ENCODE data around the gene MMP17. TPM values are rescaled to one million over a fixed set of nuclear protein-coding genes. Genes with fewer than 3 reads are reported as not detected.

The MMP17 gene
- total and polyA plus RNA-seq, 5 donors from 2014 or later, result 0.51 TPM; not detected in 4

DNA sequence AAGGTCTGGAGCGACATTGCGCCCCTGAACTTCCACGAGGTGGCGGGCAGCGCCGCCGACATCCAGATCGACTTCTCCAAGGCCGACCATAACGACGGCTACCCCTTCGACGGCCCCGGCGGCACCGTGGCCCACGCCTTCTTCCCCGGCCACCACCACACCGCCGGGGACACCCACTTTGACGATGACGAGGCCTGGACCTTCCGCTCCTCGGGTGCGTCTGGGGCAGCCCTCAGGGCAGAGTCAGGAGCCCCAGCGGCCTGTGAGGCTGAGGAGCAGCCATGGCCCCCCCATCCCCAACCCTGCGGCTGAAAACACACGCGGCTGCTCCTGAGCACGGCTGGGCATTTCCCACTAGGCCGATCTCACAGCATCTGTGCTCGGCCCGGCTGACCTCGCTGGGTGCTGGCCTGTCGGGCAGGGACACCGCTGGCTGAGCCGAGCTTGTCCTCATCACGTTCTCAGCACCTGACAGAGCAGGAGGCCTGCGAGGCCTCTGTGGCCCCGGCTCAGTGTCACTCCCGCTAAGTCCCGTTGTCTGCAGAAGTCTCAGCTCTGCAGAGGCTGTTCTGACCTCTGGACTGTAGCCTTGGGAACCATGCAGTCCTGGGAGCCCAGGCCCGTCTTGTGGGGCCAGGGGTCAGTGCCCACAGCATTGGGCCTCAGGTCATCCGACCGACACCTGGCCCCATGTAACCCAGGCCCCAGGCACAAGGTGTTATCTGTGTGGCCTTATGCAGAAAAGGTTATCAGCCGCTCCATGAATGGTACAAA is 12.6 kb downstream of the MMP17 start:
- no peak overlapping the region for H3K4me3 ChIP-seq (ENCODE audit: low read depth, low read length)
- no peak for ATAC-seq (ENCODE audit: low read depth in 2 of 2)
- no peaks in the 10 kb centered on the region for H3K36me3 ChIP-seq (ENCODE audit: control insufficient read depth, insufficient read depth, low read length)
- no peak overlapping the region for H3K27ac ChIP-seq (ENCODE audit: insufficient read depth, low read length, poor library complexity, severe bottlenecking)
- Mint-ChIP-seq H3K27me3 (no peaks in the 10 kb centered on the region), H3K36me3 (no peaks in the 10 kb centered on the region), H3K9me3 (no peaks in the 10 kb centered on the region), H3K27ac (no peak overlapping the region), H3K4me3 (no peak overlapping the region), H3K4me1 (no peaks in the 10 kb centered on the region)
- no peaks in the 10 kb centered on the region for H3K4me1 ChIP-seq (ENCODE audit: control insufficient read depth, insufficient read depth, low read length, poor library complexity, severe bottlenecking)
- no peak for DNase-seq
- H3K27me3 ChIP-seq (ENCODE audit: control insufficient read depth, insufficient read depth, low read length), result no peaks in the 10 kb centered on the region
- no peaks in the 10 kb centered on the region for H3K9me3 ChIP-seq (ENCODE audit: control insufficient read depth in 2 of 2, low read length in 2 of 2)

- Mint-ChIP-seq H3K9me3 (no peaks in the 10 kb centered on the region), H3K36me3 (no peaks in the 10 kb centered on the region), H3K4me3 (no peak overlapping the region), H3K27ac (no peak overlapping the region), H3K27me3 (no peaks in the 10 kb centered on the region), H3K4me1 (no peaks in the 10 kb centered on the region)
- no peak for DNase-seq
- Histone ChIP-seq H3K9me3 (ENCODE audit: control insufficient read depth in 2 of 2, low read length in 2 of 2) (no peaks in the 10 kb centered on the region), H3K4me1 (ENCODE audit: control insufficient read depth, insufficient read depth, low read length, poor library complexity, severe bottlenecking) (no peaks in the 10 kb centered on the region), H3K4me3 (ENCODE audit: low read depth, low read length) (no peak overlapping the region), H3K36me3 (ENCODE audit: control insufficient read depth, insufficient read depth, low read length) (no peaks in the 10 kb centered on the region), H3K27me3 (ENCODE audit: control insufficient read depth, insufficient read depth, low read length) (no peaks in the 10 kb centered on the region), H3K27ac (ENCODE audit: insufficient read depth, low read length, poor library complexity, severe bottlenecking) (no peak overlapping the region)
- ATAC-seq (ENCODE audit: low read depth in 2 of 2), result no peak
Measured at GRCh38 chr12:131841547-131841946, 13.4 kb downstream of the MMP17 start.

GRCh38 chr12:131842169-131842568 is 14.0 kb downstream of the MMP17 start:
- H3K36me3 Mint-ChIP-seq, result no peaks in the 10 kb centered on the region
- Histone ChIP-seq H3K36me3 (ENCODE audit: control insufficient read depth, insufficient read depth, low read length) (no peaks in the 10 kb centered on the region), H3K9me3 (ENCODE audit: control insufficient read depth in 2 of 2, low read length in 2 of 2) (no peaks in the 10 kb centered on the region), H3K4me1 (ENCODE audit: control insufficient read depth, insufficient read depth, low read length, poor library complexity, severe bottlenecking) (no peaks in the 10 kb centered on the region), H3K27me3 (ENCODE audit: control insufficient read depth, insufficient read depth, low read length) (no peaks in the 10 kb centered on the region), H3K4me3 (ENCODE audit: low read depth, low read length) (no peak overlapping the region), H3K27ac (ENCODE audit: insufficient read depth, low read length, poor library complexity, severe bottlenecking) (no peak overlapping the region)
- H3K27ac Mint-ChIP-seq, result no peak overlapping the region
- no peaks in the 10 kb centered on the region for H3K9me3 Mint-ChIP-seq
- no peak overlapping the region for H3K4me3 Mint-ChIP-seq
- no peaks in the 10 kb centered on the region for H3K4me1 Mint-ChIP-seq
- no peak for DNase-seq
- H3K27me3 Mint-ChIP-seq, result no peaks in the 10 kb centered on the region
- no peak for ATAC-seq (ENCODE audit: low read depth in 2 of 2)

- Mint-ChIP-seq H3K27ac (no peak overlapping the region), H3K9me3 (no peaks in the 10 kb centered on the region), H3K27me3 (no peaks in the 10 kb centered on the region), H3K36me3 (no peaks in the 10 kb centered on the region), H3K4me1 (no peaks in the 10 kb centered on the region), H3K4me3 (no peak overlapping the region)
- no peak overlapping the region for H3K4me3 ChIP-seq (ENCODE audit: low read depth, low read length)
- H3K4me1 ChIP-seq (ENCODE audit: control insufficient read depth, insufficient read depth, low read length, poor library complexity, severe bottlenecking), result no peaks in the 10 kb centered on the region
- no peak overlapping the region for H3K27ac ChIP-seq (ENCODE audit: insufficient read depth, low read length, poor library complexity, severe bottlenecking)
- no peaks in the 10 kb centered on the region for H3K27me3 ChIP-seq (ENCODE audit: control insufficient read depth, insufficient read depth, low read length)
- DNase-seq (no peak), ATAC-seq (ENCODE audit: low read depth in 2 of 2) (no peak)
- H3K36me3 ChIP-seq (ENCODE audit: control insufficient read depth, insufficient read depth, low read length), result no peaks in the 10 kb centered on the region
- H3K9me3 ChIP-seq (ENCODE audit: control insufficient read depth in 2 of 2, low read length in 2 of 2), result no peaks in the 10 kb centered on the region
Measured at GRCh38 chr12:131843527-131843926, 15.3 kb downstream of the MMP17 start.

DNA sequence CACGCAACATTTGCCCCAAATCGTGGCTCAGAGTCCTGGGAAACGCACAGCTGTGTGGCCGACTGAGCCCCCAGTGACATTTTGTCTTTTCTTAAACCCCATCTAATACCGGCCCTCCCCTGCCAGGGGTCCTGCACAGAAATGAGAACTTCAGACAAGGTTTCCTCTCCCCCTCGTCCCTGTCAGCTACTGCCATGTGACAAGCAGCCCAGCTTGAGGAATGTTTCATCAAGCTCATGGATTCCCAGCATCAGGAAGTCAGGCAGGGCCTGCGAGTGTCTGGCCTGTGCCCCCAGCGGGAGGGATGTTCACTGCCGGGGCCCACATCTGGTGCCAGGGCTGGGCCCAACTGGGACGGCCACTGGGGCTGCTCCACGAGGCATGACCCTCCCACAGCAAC is 15.9 kb downstream of the MMP17 start:
- Histone ChIP-seq H3K9me3 (ENCODE audit: control insufficient read depth in 2 of 2, low read length in 2 of 2) (no peaks in the 10 kb centered on the region), H3K36me3 (ENCODE audit: control insufficient read depth, insufficient read depth, low read length) (no peaks in the 10 kb centered on the region), H3K27ac (ENCODE audit: insufficient read depth, low read length, poor library complexity, severe bottlenecking) (no peak overlapping the region), H3K27me3 (ENCODE audit: control insufficient read depth, insufficient read depth, low read length) (no peaks in the 10 kb centered on the region), H3K4me1 (ENCODE audit: control insufficient read depth, insufficient read depth, low read length, poor library complexity, severe bottlenecking) (no peaks in the 10 kb centered on the region), H3K4me3 (ENCODE audit: low read depth, low read length) (no peak overlapping the region)
- no peaks in the 10 kb centered on the region for H3K27me3 Mint-ChIP-seq
- ATAC-seq (ENCODE audit: low read depth in 2 of 2) (no peak), DNase-seq (no peak)
- no peak overlapping the region for H3K4me3 Mint-ChIP-seq
- no peaks in the 10 kb centered on the region for H3K9me3 Mint-ChIP-seq
- no peaks in the 10 kb centered on the region for H3K36me3 Mint-ChIP-seq
- peak overlapping the region in 1 of 3 donors; percentile 25 for H3K27ac Mint-ChIP-seq
- H3K4me1 Mint-ChIP-seq, result no peaks in the 10 kb centered on the region

GRCh38 chr12:131844656-131845055 is 16.5 kb downstream of the MMP17 start:
- Mint-ChIP-seq H3K27me3 (no peaks in the 10 kb centered on the region), H3K27ac (no peak overlapping the region), H3K4me3 (no peak overlapping the region), H3K4me1 (no peaks in the 10 kb centered on the region), H3K9me3 (no peaks in the 10 kb centered on the region), H3K36me3 (no peaks in the 10 kb centered on the region)
- H3K4me3 ChIP-seq (ENCODE audit: low read depth, low read length), result no peak overlapping the region
- no peak overlapping the region for H3K27ac ChIP-seq (ENCODE audit: insufficient read depth, low read length, poor library complexity, severe bottlenecking)
- no peaks in the 10 kb centered on the region for H3K27me3 ChIP-seq (ENCODE audit: control insufficient read depth, insufficient read depth, low read length)
- ATAC-seq (ENCODE audit: low read depth in 2 of 2) (no peak), DNase-seq (no peak)
- no peaks in the 10 kb centered on the region for H3K9me3 ChIP-seq (ENCODE audit: control insufficient read depth in 2 of 2, low read length in 2 of 2)
- no peaks in the 10 kb centered on the region for H3K4me1 ChIP-seq (ENCODE audit: control insufficient read depth, insufficient read depth, low read length, poor library complexity, severe bottlenecking)
- no peaks in the 10 kb centered on the region for H3K36me3 ChIP-seq (ENCODE audit: control insufficient read depth, insufficient read depth, low read length)

- ATAC-seq (ENCODE audit: low read depth in 2 of 2) (no peak), DNase-seq (no peak)
- no peaks in the 10 kb centered on the region for H3K36me3 Mint-ChIP-seq
- no peak overlapping the region for H3K4me3 ChIP-seq (ENCODE audit: low read depth, low read length)
- H3K36me3 ChIP-seq (ENCODE audit: control insufficient read depth, insufficient read depth, low read length), result no peaks in the 10 kb centered on the region
- H3K27ac Mint-ChIP-seq, result no peak overlapping the region
- H3K27me3 ChIP-seq (ENCODE audit: control insufficient read depth, insufficient read depth, low read length), result no peaks in the 10 kb centered on the region
- no peaks in the 10 kb centered on the region for H3K9me3 ChIP-seq (ENCODE audit: control insufficient read depth in 2 of 2, low read length in 2 of 2)
- H3K4me1 ChIP-seq (ENCODE audit: control insufficient read depth, insufficient read depth, low read length, poor library complexity, severe bottlenecking), result no peaks in the 10 kb centered on the region
- no peaks in the 10 kb centered on the region for H3K27me3 Mint-ChIP-seq
- no peak overlapping the region for H3K27ac ChIP-seq (ENCODE audit: insufficient read depth, low read length, poor library complexity, severe bottlenecking)
- no peak overlapping the region for H3K4me3 Mint-ChIP-seq
- no peaks in the 10 kb centered on the region for H3K9me3 Mint-ChIP-seq
- H3K4me1 Mint-ChIP-seq, result no peaks in the 10 kb centered on the region
Measured at GRCh38 chr12:131845121-131845520, 16.9 kb downstream of the MMP17 start.

DNA sequence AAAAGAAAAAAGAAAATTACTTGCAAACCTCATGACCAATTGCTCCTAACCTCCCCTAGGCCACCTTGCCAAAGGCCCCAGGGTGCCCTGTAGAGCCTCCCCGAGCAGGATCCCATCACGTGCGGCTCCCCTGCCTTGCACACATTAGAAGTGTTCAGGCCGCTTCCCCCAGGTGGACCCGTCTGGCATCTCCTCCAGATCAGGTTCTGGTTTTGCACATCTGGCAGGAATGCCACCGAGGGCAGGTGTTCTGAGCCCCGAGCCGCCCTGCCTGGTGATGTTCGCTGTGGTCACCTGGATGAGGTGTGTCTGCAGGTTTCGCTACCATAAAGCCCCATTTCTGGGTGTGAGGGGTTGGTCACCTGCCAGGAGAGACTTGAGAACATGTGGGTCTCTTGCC is 19.3 kb downstream of the MMP17 start:
- no peak overlapping the region for H3K4me3 ChIP-seq (ENCODE audit: low read depth, low read length)
- H3K27me3 ChIP-seq (ENCODE audit: control insufficient read depth, insufficient read depth, low read length), result no peaks in the 10 kb centered on the region
- H3K9me3 ChIP-seq (ENCODE audit: control insufficient read depth in 2 of 2, low read length in 2 of 2), result no peaks in the 10 kb centered on the region
- Mint-ChIP-seq H3K4me1 (no peaks in the 10 kb centered on the region), H3K36me3 (no peaks in the 10 kb centered on the region), H3K9me3 (no peaks in the 10 kb centered on the region), H3K4me3 (no peak overlapping the region), H3K27ac (no peak overlapping the region), H3K27me3 (no peaks in the 10 kb centered on the region)
- no peak for DNase-seq
- H3K36me3 ChIP-seq (ENCODE audit: control insufficient read depth, insufficient read depth, low read length), result no peaks in the 10 kb centered on the region
- ATAC-seq (ENCODE audit: low read depth in 2 of 2), result no peak
- H3K27ac ChIP-seq (ENCODE audit: insufficient read depth, low read length, poor library complexity, severe bottlenecking), result no peak overlapping the region
- no peaks in the 10 kb centered on the region for H3K4me1 ChIP-seq (ENCODE audit: control insufficient read depth, insufficient read depth, low read length, poor library complexity, severe bottlenecking)
